OCI-LY3 (cell line): ENCODE measurements around the gene ZNF184.

Source experiments
- H2AFZ ChIP-seq: fragments of 200-600, 300-600 bp; shearing (Covaris generic); 2 replicates; pipeline ENCODE4 v1.6.0; 2014; ENCODE audit warnings: antibody characterized with exemption, low read depth, low read length
- H3K27ac ChIP-seq: fragments of 200-600, 300-600 bp; sonication (generic); 2 replicates; pipeline ENCODE4 v1.5.1; 2014; ENCODE audit warnings: mild to moderate bottlenecking, low read length, moderate library complexity, mixed read lengths
- H3K27me3 ChIP-seq: fragments of 200-600, 300-600 bp; sonication (generic); 2 replicates; pipeline ENCODE4 v1.6.1; 2014; ENCODE audit warnings: low read depth, low read length, mixed read lengths
- H3K36me3 ChIP-seq: fragments of 200-600, 300-600 bp; sonication (generic); replicated peaks from 2 replicates; pipeline ENCODE3; 2014; ENCODE audit warnings: low read depth, low read length, mixed read lengths
- H3K4me1 ChIP-seq: fragments of 300-600, 200-600 bp; sonication (generic); 2 replicates; pipeline ENCODE4 v1.6.1; 2014; ENCODE audit warnings: low read length, mixed read lengths
- H3K4me2 ChIP-seq: fragments of 200-600, 300-600 bp; sonication (generic); 2 replicates; pipeline ENCODE4 v1.6.1; 2014; ENCODE audit warnings: low read length, mixed read lengths
- H3K4me3 ChIP-seq: fragments of 300-600, 200-600 bp; sonication (generic); 2 replicates; pipeline ENCODE4 v1.5.1; 2014; ENCODE audit warnings: antibody characterized with exemption, mild to moderate bottlenecking, low read length, moderate library complexity
- H3K79me2 ChIP-seq: fragments of 300-600, 200-600 bp; shearing (Covaris generic); 2 replicates; pipeline ENCODE4 v1.6.1; 2014; ENCODE audit warnings: mild to moderate bottlenecking, low read length, mixed read lengths
- H3K9ac ChIP-seq: fragments of 300-600, 200-600 bp; shearing (Covaris generic); 2 replicates; pipeline ENCODE4 v1.6.0; 2014; ENCODE audit warnings: mild to moderate bottlenecking, low read length, moderate library complexity
- H3K9me3 ChIP-seq: fragments of 200-600, 300-600 bp; shearing (Covaris generic); 2 replicates; pipeline ENCODE4 v1.6.1; 2014; ENCODE audit warnings: low read length, mixed read lengths; ENCODE audit not compliant: insufficient read depth
- H4K20me1 ChIP-seq: fragments of 200-600, 300-600 bp; sonication (generic); 2 replicates; pipeline ENCODE4 v1.6.1; 2016; ENCODE audit warnings: low read length, mixed read lengths; ENCODE audit not compliant: insufficient read depth
- CTCF ChIP-seq: fragments of 200-600, 300-600 bp; sonication (generic); IDR thresholded peaks from 2 replicates; pipeline ENCODE4 v1.5.1; 2014; ENCODE audit warnings: antibody characterized with exemption, low read length, low read depth
- EZH2phosphoT487 ChIP-seq: fragments of 200-600 bp; shearing (Covaris generic); IDR thresholded peaks from 2 replicates; pipeline ENCODE4 v1.6.1; 2018; ENCODE audit warnings: antibody characterized with exemption, mixed run types, low read depth

ZNF184 gene

GRCh38 chr6:27468334-27468733, 4.6 kb downstream of the ZNF184 start:
- no peak overlapping the region for H3K9ac ChIP-seq
- no peaks in the 10 kb centered on the region for H4K20me1 ChIP-seq
- H3K4me1 ChIP-seq: peaks cover 22% of the 10 kb centered on the region
- H3K27me3 ChIP-seq: no peaks in the 10 kb centered on the region
- no peak overlapping the region for H3K4me2 ChIP-seq
- no peaks in the 10 kb centered on the region for H3K9me3 ChIP-seq
- no peak overlapping the region for H2AFZ ChIP-seq
- peaks cover 11% of the 10 kb centered on the region for H3K79me2 ChIP-seq
- no peak overlapping the region for H3K27ac ChIP-seq
- H3K4me3 ChIP-seq: no peak overlapping the region
- TF ChIP-seq EZH2phosphoT487 (no peak), CTCF (no peak)
- peaks cover 62% of the 10 kb centered on the region for H3K36me3 ChIP-seq

- TF ChIP-seq EZH2phosphoT487 (no peak), CTCF (no peak)
- H3K36me3 ChIP-seq: peaks cover 95% of the 10 kb centered on the region
These were observed 20.4 kb downstream of the ZNF184 start for GRCh38 chr6:27452496-27452897.

GRCh38 chr6:27451660-27452390, 21.1 kb downstream of the ZNF184 start:
- Histone ChIP-seq H4K20me1 (no peaks in the 10 kb centered on the region), H2AFZ (no peak overlapping the region), H3K4me3 (no peak overlapping the region), H3K9ac (no peak overlapping the region), H3K27me3 (no peaks in the 10 kb centered on the region), H3K36me3 (peaks cover 88% of the 10 kb centered on the region), H3K27ac (no peak overlapping the region), H3K4me1 (no peaks in the 10 kb centered on the region), H3K79me2 (no peaks in the 10 kb centered on the region), H3K4me2 (no peak overlapping the region), H3K9me3 (peaks cover 38% of the 10 kb centered on the region; the same call in 1 of the 2 replicates)
- no peak for TF ChIP-seq EZH2phosphoT487
- no peak for TF ChIP-seq CTCF

More at GRCh38 chr6:27452496-27452897, 20.4 kb downstream of the ZNF184 start:
- no peak overlapping the region for H2AFZ ChIP-seq
- no peak overlapping the region for H3K4me3 ChIP-seq
- no peaks in the 10 kb centered on the region for H3K79me2 ChIP-seq
- no peaks in the 10 kb centered on the region for H3K27me3 ChIP-seq
- H3K4me2 ChIP-seq: no peak overlapping the region
- H3K9me3 ChIP-seq: peaks cover 38% of the 10 kb centered on the region; the same call in 1 of the 2 replicates
- no peak overlapping the region for H3K27ac ChIP-seq
- no peak overlapping the region for H3K9ac ChIP-seq
- H4K20me1 ChIP-seq: no peaks in the 10 kb centered on the region
- H3K4me1 ChIP-seq: no peaks in the 10 kb centered on the region

- no peak overlapping the region for H3K9ac ChIP-seq
- no peak overlapping the region for H3K4me2 ChIP-seq
- TF ChIP-seq EZH2phosphoT487: no peak
- no peak for TF ChIP-seq CTCF
- H3K27ac ChIP-seq: no peak overlapping the region
- no peaks in the 10 kb centered on the region for H3K79me2 ChIP-seq
- H3K4me1 ChIP-seq: no peaks in the 10 kb centered on the region
- H2AFZ ChIP-seq: no peak overlapping the region
- H3K9me3 ChIP-seq: peaks cover 30% of the 10 kb centered on the region; the same call in 1 of the 2 replicates
- no peaks in the 10 kb centered on the region for H3K27me3 ChIP-seq
- no peaks in the 10 kb centered on the region for H4K20me1 ChIP-seq
- no peak overlapping the region for H3K4me3 ChIP-seq
- H3K36me3 ChIP-seq: peaks cover 56% of the 10 kb centered on the region
These were observed 24.4 kb downstream of the ZNF184 start for GRCh38 chr6:27448456-27448855.
